MCF 10A (cell line): ENCODE measurements around the gene TUBB3. TPM values are rescaled to one million over a fixed set of nuclear protein-coding genes. Genes with fewer than 3 reads are reported as not detected.

ENCODE experiments used
- BruUV-seq: library from RNA; stranded (reverse); fragments of 400-500 nt; replicated peaks from 2 replicates; lab custom pipeline; 2021; lab: Mats Ljungman, UMichigan
- CTCF ChIA-PET: fragments of 300-600 bp; sonication (Branson Sonifier 250); formaldehyde crosslinking; extraction: SDS; loops from one replicate; lab custom pipeline; 2021; ENCODE audit warnings: antibody characterized with exemption, inconsistent platforms; lab: Yijun Ruan, JAX
- POLR2A ChIA-PET: fragments of 300-600, 350-650 bp; sonication (Branson Sonifier 250); formaldehyde crosslinking; extraction: SDS; loops from one replicate; lab custom pipeline; 2020; ENCODE audit warnings: antibody characterized with exemption, inconsistent platforms; lab: Yijun Ruan, JAX
- DNase-seq: peaks from one replicate; pipeline ENCODE4 v3.0.0-alpha.2; 2018; ENCODE audit not compliant: unreplicated experiment
- H3K27ac Mint-ChIP-seq: one replicate; pipeline ENCODE4 v1.8.0; 2022; ENCODE audit warnings: mild to moderate bottlenecking, low read depth, mixed read lengths; ENCODE audit not compliant: unreplicated experiment
- H3K27me3 Mint-ChIP-seq: one replicate; pipeline ENCODE4 v1.8.0; 2022; ENCODE audit warnings: mixed read lengths; ENCODE audit not compliant: insufficient read depth, unreplicated experiment
- H3K36me3 Mint-ChIP-seq: one replicate; pipeline ENCODE4 v1.8.0; 2022; ENCODE audit warnings: mild to moderate bottlenecking, moderate library complexity, mixed read lengths; ENCODE audit not compliant: insufficient read depth, unreplicated experiment
- H3K4me1 Mint-ChIP-seq: one replicate; pipeline ENCODE4 v1.8.0; 2022; ENCODE audit warnings: mixed read lengths; ENCODE audit not compliant: insufficient read depth, unreplicated experiment
- H3K4me3 Mint-ChIP-seq: one replicate; pipeline ENCODE4 v1.8.0; 2022; ENCODE audit warnings: mild to moderate bottlenecking, moderate library complexity, mixed read lengths; ENCODE audit not compliant: unreplicated experiment
- H3K9me3 Mint-ChIP-seq: one replicate; pipeline ENCODE4 v1.8.0; 2022; ENCODE audit warnings: mixed read lengths; ENCODE audit not compliant: unreplicated experiment
- CTCF ChIP-seq: fragments of 200-600 bp; IDR thresholded peaks from one replicate; pipeline ENCODE4 v1.8.0; 2022; ENCODE audit warnings: antibody characterized with exemption, mild to moderate bottlenecking; ENCODE audit not compliant: unreplicated experiment
- intact Hi-C: fragments of 100-400 bp; cut with micrococcal nuclease; formaldehyde crosslinking; loops from 2 replicates; pipeline ENCODE4 v1.14.1; 2022
- total RNA-seq: library from RNA; stranded (reverse); gene quantifications from 2 replicates; pipeline ENCODE4 v1.2.3, GENCODE V29; 2022

The TUBB3 gene
- total RNA-seq, 1 experiment from 2014 or later, result 23.0 TPM

GRCh38 chr16:89973235-89973634 is 50.1 kb downstream of the TUBB3 start:
- Mint-ChIP-seq H3K36me3 (peaks cover 40% of the 10 kb centered on the region), H3K27ac (peak overlapping the region; percentile 57), H3K9me3 (no peaks in the 10 kb centered on the region), H3K27me3 (no peaks in the 10 kb centered on the region), H3K4me3 (peak overlapping the region; percentile 89), H3K4me1 (peaks cover 12% of the 10 kb centered on the region)
- no peak for DNase-seq
- intact Hi-C loops, result no loop called here
- no peak for TF ChIP-seq CTCF
- POLR2A ChIA-PET, result interaction anchor here (0.6 to 2.3 kb wide), 15 partner anchors 8 to 273 kb away, joined by 3 to 15 read pairs (median 5); partner anchors contain the start of genes DBNDD1, MC1R, TCF25 and TUBB3
- CTCF ChIA-PET, result interaction anchor here (0.6 to 1.2 kb wide), 4 partner anchors 12 to 273 kb away, joined by 3 to 10 read pairs (median 4); no protein-coding TSS in a partner anchor
- BruUV-seq, result no TSS peak

GRCh38 chr16:89973654-89974335 is 50.7 kb downstream of the TUBB3 start:
- Mint-ChIP-seq H3K27ac (no peak overlapping the region), H3K4me1 (peaks cover 12% of the 10 kb centered on the region), H3K4me3 (peak overlapping the region; percentile 89), H3K36me3 (peaks cover 45% of the 10 kb centered on the region), H3K9me3 (no peaks in the 10 kb centered on the region), H3K27me3 (no peaks in the 10 kb centered on the region)
- TSS peak; percentile 62 for BruUV-seq
- no peak for DNase-seq
- ChIA-PET POLR2A (interaction anchor here (0.6 to 2.3 kb wide), 13 partner anchors 8 to 273 kb away, joined by 3 to 15 read pairs (median 5); partner anchors contain the start of genes DBNDD1, MC1R, TCF25 and TUBB3), CTCF (interaction anchor here (0.6 to 1.2 kb wide), 3 partner anchors 47 to 274 kb away, joined by 3 to 10 read pairs (median 3); no protein-coding TSS in a partner anchor)
- TF ChIP-seq CTCF, result no peak
- intact Hi-C loops, result no loop called here

- no peak for DNase-seq
- Mint-ChIP-seq H3K27ac (no peak overlapping the region), H3K27me3 (no peaks in the 10 kb centered on the region), H3K4me3 (no peak overlapping the region), H3K9me3 (no peaks in the 10 kb centered on the region), H3K36me3 (peaks cover 43% of the 10 kb centered on the region), H3K4me1 (peaks cover 12% of the 10 kb centered on the region)
- ChIA-PET POLR2A (no interaction called here), CTCF (interaction anchor here (0.6 kb wide), 3 partner anchors 15 to 38 kb away, joined by 3 read pairs; no protein-coding TSS in a partner anchor)
- TF ChIP-seq CTCF, result no peak
- intact Hi-C loops, result no loop called here
- BruUV-seq, result no TSS peak
Observed at GRCh38 chr16:89974870-89975269, 51.7 kb downstream of the TUBB3 start.

DNA sequence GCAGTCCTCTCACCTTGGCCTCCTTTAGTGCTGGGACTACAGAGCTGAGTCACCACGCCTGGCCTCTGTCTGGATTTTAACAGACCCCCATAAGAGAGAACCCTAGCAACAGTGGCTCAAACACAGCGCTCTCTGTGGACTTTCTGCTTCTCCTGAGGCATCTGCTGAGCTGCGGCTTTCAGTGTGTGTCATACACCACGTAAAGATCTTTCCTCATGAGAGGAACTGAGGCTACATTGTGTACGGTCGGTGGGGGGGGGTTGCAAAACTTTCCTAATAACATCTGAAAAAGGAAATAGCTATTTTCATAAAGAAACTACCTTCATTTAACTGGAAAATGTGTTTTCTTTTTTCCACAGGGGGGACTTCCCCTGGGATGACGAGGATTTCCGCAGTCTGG is 58.3 kb downstream of the TUBB3 start:
- peaks cover 57% of the 10 kb centered on the region for H3K36me3 Mint-ChIP-seq
- TF ChIP-seq CTCF, result no peak
- ChIA-PET POLR2A (interaction anchor here (0.6 to 1.1 kb wide), 3 partner anchors 9 to 42 kb away, joined by 3 to 5 read pairs (median 3); no protein-coding TSS in a partner anchor), CTCF (interaction anchor here (0.6 kb wide), 1 partner anchor 100 kb away, joined by 3 read pairs; no protein-coding TSS in a partner anchor)
- no peaks in the 10 kb centered on the region for H3K4me1 Mint-ChIP-seq
- no peak for DNase-seq
- no peaks in the 10 kb centered on the region for H3K9me3 Mint-ChIP-seq
- intact Hi-C loops, result no loop called here
- no TSS peak for BruUV-seq
- no peaks in the 10 kb centered on the region for H3K27me3 Mint-ChIP-seq
- H3K4me3 Mint-ChIP-seq, result no peak overlapping the region
- no peak overlapping the region for H3K27ac Mint-ChIP-seq
